WTC11 (cell line): ENCODE results near the gene THAP3. TPM values are rescaled to one million over a fixed set of nuclear protein-coding genes. Genes with fewer than 3 reads are reported as not detected.

Experiments used
- ATAC-seq: fragments of 200-7000 bp; cut with Tn5 transposase; 2 replicates; pipeline ENCODE4 v1.10.0; 2021; ENCODE audit warnings: mild to moderate bottlenecking, moderate library complexity
- CTCF ChIA-PET: fragments of 300-600 bp; sonication (Branson Sonifier 250); formaldehyde crosslinking; loops from one replicate; lab custom pipeline; 2021; ENCODE audit warnings: antibody characterized with exemption; lab: Charles Lee
- POLR2A ChIA-PET: fragments of 350-600 bp; sonication (Branson Sonifier 250); formaldehyde crosslinking; loops from one replicate; lab custom pipeline; 2021; ENCODE audit warnings: antibody characterized with exemption; lab: Charles Lee
- DNase-seq: peaks from one replicate; pipeline ENCODE4 v3.0.0; 2021; ENCODE audit warnings: low spot score
- H3K27ac Mint-ChIP-seq: 2 replicates; pipeline ENCODE4 v1.8.0; 2021; ENCODE audit warnings: mixed read lengths
- H3K27me3 Mint-ChIP-seq: 2 replicates; pipeline ENCODE4 v1.8.0; 2021; ENCODE audit warnings: low read depth, mild to moderate bottlenecking, moderate library complexity, mixed read lengths
- H3K36me3 Mint-ChIP-seq: 2 replicates; pipeline ENCODE4 v1.8.0; 2021; ENCODE audit warnings: mixed read lengths
- H3K4me1 Mint-ChIP-seq: 2 replicates; pipeline ENCODE4 v1.8.0; 2022; ENCODE audit warnings: mixed read lengths
- H3K4me3 Mint-ChIP-seq: 2 replicates; pipeline ENCODE4 v1.8.0; 2021; ENCODE audit warnings: mild to moderate bottlenecking, moderate library complexity, mixed read lengths
- H3K9me3 Mint-ChIP-seq: 2 replicates; pipeline ENCODE4 v1.8.0; 2021; ENCODE audit warnings: mixed read lengths
- CREB1 ChIP-seq: sonication (generic); formaldehyde crosslinking; IDR thresholded peaks from 2 replicates; pipeline ENCODE4 v1.8.0; 2023; ENCODE audit warnings: mild to moderate bottlenecking, missing genetic modification reagents
- CREM ChIP-seq: sonication (generic); formaldehyde crosslinking; IDR thresholded peaks from 2 replicates; pipeline ENCODE4 v1.8.1; 2022; ENCODE audit warnings: mild to moderate bottlenecking, missing genetic modification reagents, moderate library complexity
- EMX1 ChIP-seq: fragments of 250-450 bp; sonication (Bioruptor Pico); IDR thresholded peaks from 2 replicates; pipeline ENCODE4 v1.8.0; 2021; ENCODE audit warnings: mild to moderate bottlenecking
- FOXJ3 ChIP-seq: sonication (generic); formaldehyde crosslinking; IDR thresholded peaks from 2 replicates; pipeline ENCODE4 v1.9.0; 2021; ENCODE audit warnings: missing genetic modification reagents, mild to moderate bottlenecking, borderline replicate concordance
- JAZF1 ChIP-seq: fragments of 250-450 bp; sonication (Bioruptor Pico); IDR thresholded peaks from 2 replicates; pipeline ENCODE4 v1.9.0; 2021; ENCODE audit warnings: moderate library complexity, mild to moderate bottlenecking, inconsistent platforms
- JUN ChIP-seq: sonication (generic); formaldehyde crosslinking; IDR thresholded peaks from 2 replicates; pipeline ENCODE4 v1.8.0; 2023; ENCODE audit warnings: mild to moderate bottlenecking, missing genetic modification reagents
- NR2C2 ChIP-seq: sonication (generic); formaldehyde crosslinking; IDR thresholded peaks from 2 replicates; pipeline ENCODE4 v1.8.0; 2022; ENCODE audit warnings: mild to moderate bottlenecking, missing genetic modification reagents
- OVOL2 ChIP-seq: fragments of 250-450 bp; sonication (Bioruptor Pico); IDR thresholded peaks from 2 replicates; pipeline ENCODE4 v1.9.0; 2021; ENCODE audit warnings: mild to moderate bottlenecking, borderline replicate concordance
- PRRX2 ChIP-seq: fragments of 250-450 bp; sonication (Bioruptor Pico); IDR thresholded peaks from 2 replicates; pipeline ENCODE4 v1.8.0; 2021; ENCODE audit warnings: mild to moderate bottlenecking
- RELA ChIP-seq: sonication (generic); formaldehyde crosslinking; IDR thresholded peaks from 2 replicates; pipeline ENCODE4 v1.8.1; 2022; ENCODE audit warnings: missing genetic modification reagents, mild to moderate bottlenecking, borderline replicate concordance
- TCF7 ChIP-seq: sonication (generic); formaldehyde crosslinking; IDR thresholded peaks from 2 replicates; pipeline ENCODE4 v1.8.0; 2022; ENCODE audit warnings: mild to moderate bottlenecking, low read depth, missing genetic modification reagents, moderate library complexity
- ZNF121 ChIP-seq: sonication (generic); formaldehyde crosslinking; IDR thresholded peaks from 2 replicates; pipeline ENCODE4 v1.8.0; 2023; ENCODE audit warnings: missing genetic modification reagents
- ZNF219 ChIP-seq: sonication (generic); formaldehyde crosslinking; IDR thresholded peaks from 2 replicates; pipeline ENCODE4 v1.8.0; 2023; ENCODE audit warnings: missing genetic modification reagents, mild to moderate bottlenecking, borderline replicate concordance
- ZNF232 ChIP-seq: sonication (generic); formaldehyde crosslinking; IDR thresholded peaks from 2 replicates; pipeline ENCODE4 v1.8.0; 2022; ENCODE audit warnings: mild to moderate bottlenecking, missing genetic modification reagents
- ZNF263 ChIP-seq: sonication (generic); formaldehyde crosslinking; IDR thresholded peaks from 2 replicates; pipeline ENCODE4 v1.8.1; 2022; ENCODE audit warnings: low read depth, mild to moderate bottlenecking, moderate library complexity, missing genetic modification reagents
- ZNF396 ChIP-seq: fragments of 250-450 bp; sonication (Bioruptor Pico); IDR thresholded peaks from 2 replicates; pipeline ENCODE4 v1.8.0; 2021; ENCODE audit warnings: mild to moderate bottlenecking, moderate library complexity, borderline replicate concordance
- total RNA-seq: library from RNA; stranded (reverse); gene quantifications from 3 replicates; pipeline ENCODE4 v1.2.3, GENCODE V29; 2021
- TF ChIP-seq, protein P1 (sequence below): sonication (generic); formaldehyde crosslinking; IDR thresholded peaks from 2 replicates; pipeline ENCODE4 v1.8.0; 2023; ENCODE audit warnings: missing genetic modification reagents, mild to moderate bottlenecking, borderline replicate concordance
- TF ChIP-seq, protein P2 (sequence below): sonication (generic); formaldehyde crosslinking; IDR thresholded peaks from 2 replicates; pipeline ENCODE4 v1.8.0; 2022; ENCODE audit warnings: mild to moderate bottlenecking, missing genetic modification reagents
- TF ChIP-seq, protein P3 (sequence below): sonication (generic); formaldehyde crosslinking; IDR thresholded peaks from 2 replicates; pipeline ENCODE4 v1.8.0; 2022; ENCODE audit warnings: mild to moderate bottlenecking, missing genetic modification reagents
- TF ChIP-seq, protein P4 (sequence below): sonication (generic); formaldehyde crosslinking; IDR thresholded peaks from 2 replicates; pipeline ENCODE4 v1.8.1; 2023; ENCODE audit warnings: mild to moderate bottlenecking, missing genetic modification reagents, moderate library complexity
- TF ChIP-seq, protein P5 (sequence below): fragments of 250-450 bp; sonication (Bioruptor Pico); IDR thresholded peaks from 2 replicates; pipeline ENCODE4 v1.9.0; 2021; ENCODE audit warnings: mild to moderate bottlenecking

Gene THAP3
- total RNA-seq, 1 experiment from 2014 or later: 14.8 TPM

DNA sequence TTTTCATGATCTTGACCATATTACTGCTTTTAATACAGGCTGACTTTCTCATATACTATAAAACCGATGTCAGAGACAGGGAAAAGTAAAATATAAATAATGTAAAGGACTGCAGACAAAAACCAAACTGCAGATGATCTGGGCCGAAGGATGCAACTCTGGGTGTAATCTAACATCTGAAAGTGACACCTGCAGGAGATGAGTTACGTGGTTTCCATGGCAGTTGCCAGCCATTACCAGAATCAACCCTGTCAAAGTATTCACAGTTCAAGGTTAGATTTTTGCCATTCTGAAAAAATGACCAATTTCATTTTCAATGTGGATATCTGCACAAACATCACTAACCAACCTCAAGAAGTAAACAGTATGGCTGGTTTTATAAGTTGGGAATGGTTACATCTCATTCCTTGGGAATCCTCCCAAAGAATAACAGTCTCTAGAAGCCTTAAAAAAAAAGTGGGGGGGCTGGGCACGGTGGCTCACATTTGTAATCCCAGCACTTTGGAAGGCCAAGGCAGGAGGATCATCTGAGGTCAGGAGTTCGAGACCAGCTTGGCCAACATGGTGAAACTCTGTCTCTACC, 49.2 kb downstream of the THAP3 start (continued):
- TF ChIP-seq JAZF1 (CRISPR knock-in tag) (no peak), NR2C2 (CRISPR knock-in tag) (no peak), RELA (CRISPR knock-in tag) (no peak)

DNA sequence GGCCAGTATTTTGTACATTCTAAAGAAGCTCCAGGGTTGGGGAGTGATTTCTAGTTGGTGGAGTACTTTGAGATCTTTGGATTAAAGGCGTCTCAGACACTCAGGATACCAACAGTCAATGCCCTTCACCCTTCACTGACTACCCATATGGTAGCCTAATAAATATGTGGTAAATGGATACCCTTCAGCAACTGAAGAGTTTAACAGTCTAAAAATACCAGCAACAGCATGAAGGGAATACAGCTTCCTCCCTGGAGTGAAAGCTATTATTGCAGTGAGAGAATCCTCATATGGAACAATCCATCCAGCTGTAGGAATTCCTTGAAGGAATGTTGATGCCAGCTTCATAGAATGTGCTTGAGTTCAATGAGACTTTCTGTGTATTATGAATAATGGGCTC, 50.1 kb downstream of the THAP3 start:
- peaks cover 5% of the 10 kb centered on the region for H3K9me3 Mint-ChIP-seq
- H3K4me3 Mint-ChIP-seq: no peak overlapping the region
- CTCF ChIA-PET: no interaction called here
- no peaks in the 10 kb centered on the region for H3K27me3 Mint-ChIP-seq
- TF ChIP-seq EMX1 (CRISPR knock-in tag) (no peak), PRRX2 (CRISPR knock-in tag) (no peak), FOXJ3 (no peak), ZNF263 (no peak), JUN (CRISPR knock-in tag) (no peak), CREB1 (no peak), ZNF219 (no peak), ZNF121 (no peak), ZNF232 (CRISPR knock-in tag) (no peak), ZNF396 (no peak), CREM (CRISPR knock-in tag) (no peak), OVOL2 (no peak), TCF7 (CRISPR knock-in tag) (no peak)
- TF ChIP-seq, protein P1, sequence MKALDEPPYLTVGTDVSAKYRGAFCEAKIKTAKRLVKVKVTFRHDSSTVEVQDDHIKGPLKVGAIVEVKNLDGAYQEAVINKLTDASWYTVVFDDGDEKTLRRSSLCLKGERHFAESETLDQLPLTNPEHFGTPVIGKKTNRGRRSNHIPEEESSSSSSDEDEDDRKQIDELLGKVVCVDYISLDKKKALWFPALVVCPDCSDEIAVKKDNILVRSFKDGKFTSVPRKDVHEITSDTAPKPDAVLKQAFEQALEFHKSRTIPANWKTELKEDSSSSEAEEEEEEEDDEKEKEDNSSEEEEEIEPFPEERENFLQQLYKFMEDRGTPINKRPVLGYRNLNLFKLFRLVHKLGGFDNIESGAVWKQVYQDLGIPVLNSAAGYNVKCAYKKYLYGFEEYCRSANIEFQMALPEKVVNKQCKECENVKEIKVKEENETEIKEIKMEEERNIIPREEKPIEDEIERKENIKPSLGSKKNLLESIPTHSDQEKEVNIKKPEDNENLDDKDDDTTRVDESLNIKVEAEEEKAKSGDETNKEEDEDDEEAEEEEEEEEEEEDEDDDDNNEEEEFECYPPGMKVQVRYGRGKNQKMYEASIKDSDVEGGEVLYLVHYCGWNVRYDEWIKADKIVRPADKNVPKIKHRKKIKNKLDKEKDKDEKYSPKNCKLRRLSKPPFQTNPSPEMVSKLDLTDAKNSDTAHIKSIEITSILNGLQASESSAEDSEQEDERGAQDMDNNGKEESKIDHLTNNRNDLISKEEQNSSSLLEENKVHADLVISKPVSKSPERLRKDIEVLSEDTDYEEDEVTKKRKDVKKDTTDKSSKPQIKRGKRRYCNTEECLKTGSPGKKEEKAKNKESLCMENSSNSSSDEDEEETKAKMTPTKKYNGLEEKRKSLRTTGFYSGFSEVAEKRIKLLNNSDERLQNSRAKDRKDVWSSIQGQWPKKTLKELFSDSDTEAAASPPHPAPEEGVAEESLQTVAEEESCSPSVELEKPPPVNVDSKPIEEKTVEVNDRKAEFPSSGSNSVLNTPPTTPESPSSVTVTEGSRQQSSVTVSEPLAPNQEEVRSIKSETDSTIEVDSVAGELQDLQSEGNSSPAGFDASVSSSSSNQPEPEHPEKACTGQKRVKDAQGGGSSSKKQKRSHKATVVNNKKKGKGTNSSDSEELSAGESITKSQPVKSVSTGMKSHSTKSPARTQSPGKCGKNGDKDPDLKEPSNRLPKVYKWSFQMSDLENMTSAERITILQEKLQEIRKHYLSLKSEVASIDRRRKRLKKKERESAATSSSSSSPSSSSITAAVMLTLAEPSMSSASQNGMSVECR (CRISPR knock-in tag): no peak
- TF ChIP-seq, protein P2, sequence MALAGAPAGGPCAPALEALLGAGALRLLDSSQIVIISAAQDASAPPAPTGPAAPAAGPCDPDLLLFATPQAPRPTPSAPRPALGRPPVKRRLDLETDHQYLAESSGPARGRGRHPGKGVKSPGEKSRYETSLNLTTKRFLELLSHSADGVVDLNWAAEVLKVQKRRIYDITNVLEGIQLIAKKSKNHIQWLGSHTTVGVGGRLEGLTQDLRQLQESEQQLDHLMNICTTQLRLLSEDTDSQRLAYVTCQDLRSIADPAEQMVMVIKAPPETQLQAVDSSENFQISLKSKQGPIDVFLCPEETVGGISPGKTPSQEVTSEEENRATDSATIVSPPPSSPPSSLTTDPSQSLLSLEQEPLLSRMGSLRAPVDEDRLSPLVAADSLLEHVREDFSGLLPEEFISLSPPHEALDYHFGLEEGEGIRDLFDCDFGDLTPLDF (CRISPR knock-in tag): no peak
- TF ChIP-seq, protein P3, sequence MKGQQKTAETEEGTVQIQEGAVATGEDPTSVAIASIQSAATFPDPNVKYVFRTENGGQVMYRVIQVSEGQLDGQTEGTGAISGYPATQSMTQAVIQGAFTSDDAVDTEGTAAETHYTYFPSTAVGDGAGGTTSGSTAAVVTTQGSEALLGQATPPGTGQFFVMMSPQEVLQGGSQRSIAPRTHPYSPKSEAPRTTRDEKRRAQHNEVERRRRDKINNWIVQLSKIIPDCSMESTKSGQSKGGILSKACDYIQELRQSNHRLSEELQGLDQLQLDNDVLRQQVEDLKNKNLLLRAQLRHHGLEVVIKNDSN (CRISPR knock-in tag): no peak
- TF ChIP-seq, protein P4, sequence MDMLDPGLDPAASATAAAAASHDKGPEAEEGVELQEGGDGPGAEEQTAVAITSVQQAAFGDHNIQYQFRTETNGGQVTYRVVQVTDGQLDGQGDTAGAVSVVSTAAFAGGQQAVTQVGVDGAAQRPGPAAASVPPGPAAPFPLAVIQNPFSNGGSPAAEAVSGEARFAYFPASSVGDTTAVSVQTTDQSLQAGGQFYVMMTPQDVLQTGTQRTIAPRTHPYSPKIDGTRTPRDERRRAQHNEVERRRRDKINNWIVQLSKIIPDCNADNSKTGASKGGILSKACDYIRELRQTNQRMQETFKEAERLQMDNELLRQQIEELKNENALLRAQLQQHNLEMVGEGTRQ (CRISPR knock-in tag): no peak
- TF ChIP-seq, protein P5, sequence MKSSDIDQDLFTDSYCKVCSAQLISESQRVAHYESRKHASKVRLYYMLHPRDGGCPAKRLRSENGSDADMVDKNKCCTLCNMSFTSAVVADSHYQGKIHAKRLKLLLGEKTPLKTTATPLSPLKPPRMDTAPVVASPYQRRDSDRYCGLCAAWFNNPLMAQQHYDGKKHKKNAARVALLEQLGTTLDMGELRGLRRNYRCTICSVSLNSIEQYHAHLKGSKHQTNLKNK (CRISPR knock-in tag): no peak
- TF ChIP-seq, all 79 proteins: peak for 0
- Mint-ChIP-seq H3K27ac (no peak overlapping the region), H3K4me1 (no peaks in the 10 kb centered on the region), H3K36me3 (peaks cover 84% of the 10 kb centered on the region)
- ATAC-seq (no peak), DNase-seq (no peak)
- POLR2A ChIA-PET: no interaction called here
